ENCODE results near the gene RGS13.

Gene RGS13

GRCh38 chr1:192657760-192658159, 21.8 kb downstream of the RGS13 start:
- Histone ChIP-seq H3K27me3 (ENCODE audit: insufficient read depth, poor library complexity, severe bottlenecking) (no peaks in the 10 kb centered on the region), H3K4me3 (replicated peaks; ENCODE audit: insufficient read depth, low read length) (no peak overlapping the region), H3K27ac (replicated peaks) (no peak overlapping the region)
- DNase-seq (ENCODE audit: low read depth in 1 of 2, low spot score in 1 of 2) = no peak
- no peak for TF ChIP-seq SPI1 (IDR thresholded peaks at IDR 0.05; ENCODE audit: borderline replicate concordance, low read depth)
- no peak for TF ChIP-seq GABPA (IDR thresholded peaks at IDR 0.05; ENCODE audit: low read depth)
- TF ChIP-seq CTCF (IDR thresholded peaks at IDR 0.05; ENCODE audit: insufficient read depth, low read length) = no peak
- TF ChIP-seq REST (IDR thresholded peaks at IDR 0.05; ENCODE audit: insufficient replicate concordance, low read depth) = no peak
- TF ChIP-seq POLR2AphosphoS5 (IDR thresholded peaks at IDR 0.05; ENCODE audit: low read depth) = no peak

- no peak for TF ChIP-seq GABPA (IDR thresholded peaks at IDR 0.05; ENCODE audit: low read depth)
- TF ChIP-seq CTCF (IDR thresholded peaks at IDR 0.05; ENCODE audit: insufficient read depth, low read length) = no peak
- no peak for TF ChIP-seq SPI1 (IDR thresholded peaks at IDR 0.05; ENCODE audit: borderline replicate concordance, low read depth)
- TF ChIP-seq POLR2AphosphoS5 (IDR thresholded peaks at IDR 0.05; ENCODE audit: low read depth) = no peak
- no peak for TF ChIP-seq REST (IDR thresholded peaks at IDR 0.05; ENCODE audit: insufficient replicate concordance, low read depth)
- DNase-seq (ENCODE audit: low read depth in 1 of 2, low spot score in 1 of 2) = no peak
- H3K4me3 ChIP-seq (replicated peaks; ENCODE audit: insufficient read depth, low read length) = no peak overlapping the region
Observed at GRCh38 chr1:192658255-192658654, 22.3 kb downstream of the RGS13 start.

GRCh38 chr1:192660613-192661012, 24.7 kb downstream of the RGS13 start:
- no peak overlapping the region for H3K27ac ChIP-seq (replicated peaks)
- H3K4me3 ChIP-seq (replicated peaks; ENCODE audit: insufficient read depth, low read length) = no peak overlapping the region

More at GRCh38 chr1:192658255-192658654, 22.3 kb downstream of the RGS13 start:
- Histone ChIP-seq H3K27ac (replicated peaks) (no peak overlapping the region), H3K27me3 (ENCODE audit: insufficient read depth, poor library complexity, severe bottlenecking) (no peaks in the 10 kb centered on the region)

More at GRCh38 chr1:192660613-192661012, 24.7 kb downstream of the RGS13 start:
- TF ChIP-seq POLR2AphosphoS5 (IDR thresholded peaks at IDR 0.05; ENCODE audit: low read depth) = no peak
- TF ChIP-seq REST (IDR thresholded peaks at IDR 0.05; ENCODE audit: insufficient replicate concordance, low read depth) = no peak
- TF ChIP-seq GABPA (IDR thresholded peaks at IDR 0.05; ENCODE audit: low read depth) = no peak
- no peaks in the 10 kb centered on the region for H3K27me3 ChIP-seq (ENCODE audit: insufficient read depth, poor library complexity, severe bottlenecking)
- DNase-seq (ENCODE audit: low read depth in 1 of 2, low spot score in 1 of 2) = no peak

All from HL-60 (cell line).